ENCODE results near the gene SGMS1. TPM values are rescaled to one million over a fixed set of nuclear protein-coding genes. Genes with fewer than 3 reads are reported as not detected.

Gene SGMS1
- total RNA-seq, 1 experiment from 2014 or later = 24.7 TPM

GRCh38 chr10:50586740-50587088, 37.0 kb downstream of the SGMS1 start:
- no TSS peak for BruUV-seq (replicated peaks)
- CTCF ChIA-PET = interaction anchor here (0.7 kb wide), 1 partner anchor 34 kb away, joined by 4 read pairs; no protein-coding TSS in a partner anchor
- H3K4me1 Mint-ChIP-seq (ENCODE audit: insufficient read depth, unreplicated experiment) = peaks cover 14% of the 10 kb centered on the region
- no peaks in the 10 kb centered on the region for H3K27me3 Mint-ChIP-seq (ENCODE audit: insufficient read depth, unreplicated experiment)
- H3K4me3 Mint-ChIP-seq (ENCODE audit: unreplicated experiment) = peak overlapping the region; percentile 0
- DNase-seq (ENCODE audit: unreplicated experiment) = no peak
- POLR2A ChIA-PET = interaction anchor here (0.6 to 3.1 kb wide), 8 partner anchors 9 to 171 kb away, joined by 3 to 17 read pairs (median 3); no protein-coding TSS in a partner anchor
- no peaks in the 10 kb centered on the region for H3K9me3 Mint-ChIP-seq (ENCODE audit: unreplicated experiment)
- no peak for TF ChIP-seq CTCF (IDR thresholded peaks at IDR 0.05; ENCODE audit: unreplicated experiment)
- peaks cover 14% of the 10 kb centered on the region for H3K36me3 Mint-ChIP-seq (ENCODE audit: insufficient read depth, unreplicated experiment)
- peak overlapping the region; percentile 21 for H3K27ac Mint-ChIP-seq (ENCODE audit: low read depth, unreplicated experiment)
- intact Hi-C loops (cut with micrococcal nuclease) = loop anchor here (2.0 kb wide), 1 partner anchor 38 kb away; no protein-coding TSS in a partner anchor

GRCh38 chr10:50585921-50586739, 37.6 kb downstream of the SGMS1 start:
- no peak for TF ChIP-seq CTCF (IDR thresholded peaks at IDR 0.05; ENCODE audit: unreplicated experiment)
- peak; percentile 83 for DNase-seq (ENCODE audit: unreplicated experiment)
- H3K36me3 Mint-ChIP-seq (ENCODE audit: insufficient read depth, unreplicated experiment) = peaks cover 14% of the 10 kb centered on the region
- H3K4me1 Mint-ChIP-seq (ENCODE audit: insufficient read depth, unreplicated experiment) = peaks cover 14% of the 10 kb centered on the region
- H3K4me3 Mint-ChIP-seq (ENCODE audit: unreplicated experiment) = peak overlapping the region; percentile 0
- CTCF ChIA-PET = interaction anchor here (0.7 to 1.5 kb wide), 4 partner anchors 12 to 34 kb away, joined by 3 to 4 read pairs (median 4); no protein-coding TSS in a partner anchor
- no peaks in the 10 kb centered on the region for H3K9me3 Mint-ChIP-seq (ENCODE audit: unreplicated experiment)
- intact Hi-C loops (cut with micrococcal nuclease) = loop anchor here (2.0 kb wide), 1 partner anchor 39 kb away; no protein-coding TSS in a partner anchor
- TSS peak; percentile 50 for BruUV-seq (replicated peaks)
- POLR2A ChIA-PET = interaction anchor here (0.6 to 3.1 kb wide), 11 partner anchors 8 to 275 kb away, joined by 3 to 17 read pairs (median 3); no protein-coding TSS in a partner anchor
- no peaks in the 10 kb centered on the region for H3K27me3 Mint-ChIP-seq (ENCODE audit: insufficient read depth, unreplicated experiment)
- H3K27ac Mint-ChIP-seq (ENCODE audit: low read depth, unreplicated experiment) = peak overlapping the region; percentile 21

GRCh38 chr10:50582766-50583762, 40.7 kb downstream of the SGMS1 start:
- no peak for TF ChIP-seq CTCF (IDR thresholded peaks at IDR 0.05; ENCODE audit: unreplicated experiment)
- Mint-ChIP-seq H3K27me3 (ENCODE audit: insufficient read depth, unreplicated experiment) (no peaks in the 10 kb centered on the region), H3K36me3 (ENCODE audit: insufficient read depth, unreplicated experiment) (no peaks in the 10 kb centered on the region), H3K9me3 (ENCODE audit: unreplicated experiment) (no peaks in the 10 kb centered on the region), H3K27ac (ENCODE audit: low read depth, unreplicated experiment) (no peak overlapping the region), H3K4me3 (ENCODE audit: unreplicated experiment) (no peak overlapping the region), H3K4me1 (ENCODE audit: insufficient read depth, unreplicated experiment) (peaks cover 20% of the 10 kb centered on the region)
- intact Hi-C loops (cut with micrococcal nuclease) = no loop called here
- no TSS peak for BruUV-seq (replicated peaks)
- ChIA-PET CTCF (interaction anchor here (0.6 kb wide), 1 partner anchor 47 kb away, joined by 3 read pairs; no protein-coding TSS in a partner anchor), POLR2A (interaction anchor here (0.7 to 0.9 kb wide), 3 partner anchors 22 to 38 kb away, joined by 3 read pairs; no protein-coding TSS in a partner anchor)
- no peak for DNase-seq (ENCODE audit: unreplicated experiment)

Measured in MCF 10A (cell line).